MCF 10A (cell line): ENCODE results near the gene EPB42. TPM values are rescaled to one million over a fixed set of nuclear protein-coding genes. Genes with fewer than 3 reads are reported as not detected.
"Not testable (repeated sequence)": the region's sequence is repeated elsewhere in the genome, so short reads cannot be mapped to it uniquely, and the experiment has no call there.

ENCODE experiments used
- BruUV-seq: library from RNA; stranded (reverse); fragments of 400-500 nt; replicated peaks from 2 replicates; lab custom pipeline; 2021; lab: Mats Ljungman, UMichigan
- CTCF ChIA-PET: fragments of 300-600 bp; sonication (Branson Sonifier 250); formaldehyde crosslinking; extraction: SDS; loops from one replicate; lab custom pipeline; 2021; ENCODE audit warnings: antibody characterized with exemption, inconsistent platforms; lab: Yijun Ruan, JAX
- POLR2A ChIA-PET: fragments of 300-600, 350-650 bp; sonication (Branson Sonifier 250); formaldehyde crosslinking; extraction: SDS; loops from one replicate; lab custom pipeline; 2020; ENCODE audit warnings: antibody characterized with exemption, inconsistent platforms; lab: Yijun Ruan, JAX
- DNase-seq: peaks from one replicate; pipeline ENCODE4 v3.0.0-alpha.2; 2018; ENCODE audit not compliant: unreplicated experiment
- H3K27ac Mint-ChIP-seq: one replicate; pipeline ENCODE4 v1.8.0; 2022; ENCODE audit warnings: mild to moderate bottlenecking, low read depth, mixed read lengths; ENCODE audit not compliant: unreplicated experiment
- H3K27me3 Mint-ChIP-seq: one replicate; pipeline ENCODE4 v1.8.0; 2022; ENCODE audit warnings: mixed read lengths; ENCODE audit not compliant: insufficient read depth, unreplicated experiment
- H3K36me3 Mint-ChIP-seq: one replicate; pipeline ENCODE4 v1.8.0; 2022; ENCODE audit warnings: mild to moderate bottlenecking, moderate library complexity, mixed read lengths; ENCODE audit not compliant: insufficient read depth, unreplicated experiment
- H3K4me1 Mint-ChIP-seq: one replicate; pipeline ENCODE4 v1.8.0; 2022; ENCODE audit warnings: mixed read lengths; ENCODE audit not compliant: insufficient read depth, unreplicated experiment
- H3K4me3 Mint-ChIP-seq: one replicate; pipeline ENCODE4 v1.8.0; 2022; ENCODE audit warnings: mild to moderate bottlenecking, moderate library complexity, mixed read lengths; ENCODE audit not compliant: unreplicated experiment
- H3K9me3 Mint-ChIP-seq: one replicate; pipeline ENCODE4 v1.8.0; 2022; ENCODE audit warnings: mixed read lengths; ENCODE audit not compliant: unreplicated experiment
- CTCF ChIP-seq: fragments of 200-600 bp; IDR thresholded peaks from one replicate; pipeline ENCODE4 v1.8.0; 2022; ENCODE audit warnings: antibody characterized with exemption, mild to moderate bottlenecking; ENCODE audit not compliant: unreplicated experiment
- intact Hi-C: fragments of 100-400 bp; cut with micrococcal nuclease; formaldehyde crosslinking; loops from 2 replicates; pipeline ENCODE4 v1.14.1; 2022
- total RNA-seq: library from RNA; stranded (reverse); gene quantifications from 2 replicates; pipeline ENCODE4 v1.2.3, GENCODE V29; 2022

The EPB42 gene
- total RNA-seq, 1 experiment from 2014 or later: not detected

- ChIA-PET CTCF (interaction anchor here (0.6 to 3.8 kb wide), 25 partner anchors 9 to 1286 kb away, joined by 3 to 52 read pairs (median 4); partner anchors contain the start of gene TGM5), POLR2A (interaction anchor here (0.6 to 1.7 kb wide), 12 partner anchors 10 to 152 kb away, joined by 3 to 9 read pairs (median 4); partner anchors contain the start of genes CCNDBP1 and TGM5)
- peak; percentile 39 for TF ChIP-seq CTCF
- peaks cover 4% of the 10 kb centered on the region for H3K36me3 Mint-ChIP-seq
- BruUV-seq: no TSS peak
- H3K27ac Mint-ChIP-seq: peak overlapping the region; percentile 17
- DNase-seq: peak; percentile 69
- H3K4me3 Mint-ChIP-seq: no peak overlapping the region
- H3K9me3 Mint-ChIP-seq: no peaks in the 10 kb centered on the region
- intact Hi-C loops: loop anchor here (1.0 kb wide), 1 partner anchor 500 kb away; no protein-coding TSS in a partner anchor
- no peaks in the 10 kb centered on the region for H3K27me3 Mint-ChIP-seq
- H3K4me1 Mint-ChIP-seq: peaks cover 11% of the 10 kb centered on the region
Measured at GRCh38 chr15:43204016-43204901, 16.6 kb downstream of the EPB42 start.

- DNase-seq: no peak
- H3K27ac Mint-ChIP-seq: no peak overlapping the region
- TF ChIP-seq CTCF: no peak
- intact Hi-C loops: no loop called here
- peaks cover 11% of the 10 kb centered on the region for H3K4me1 Mint-ChIP-seq
- H3K9me3 Mint-ChIP-seq: peaks cover 9% of the 10 kb centered on the region
- no TSS peak for BruUV-seq
- ChIA-PET CTCF (interaction anchor here (0.6 to 1.8 kb wide), 3 partner anchors 25 to 1376 kb away, joined by 3 to 7 read pairs (median 4); no protein-coding TSS in a partner anchor), POLR2A (interaction anchor here (0.5 kb wide), 1 partner anchor 112 kb away, joined by 3 read pairs; no protein-coding TSS in a partner anchor)
- H3K27me3 Mint-ChIP-seq: no peaks in the 10 kb centered on the region
- peaks cover 13% of the 10 kb centered on the region for H3K36me3 Mint-ChIP-seq
- H3K4me3 Mint-ChIP-seq: no peak overlapping the region
Measured at GRCh38 chr15:43199945-43200488, 20.8 kb downstream of the EPB42 start.

GRCh38 chr15:43198992-43199391 lies 21.8 kb downstream of the EPB42 start:
- no peak overlapping the region for H3K4me3 Mint-ChIP-seq
- peaks cover 4% of the 10 kb centered on the region for H3K4me1 Mint-ChIP-seq
- POLR2A ChIA-PET: interaction anchor here (0.6 to 1.0 kb wide), 2 partner anchors 19 to 71 kb away, joined by 3 to 4 read pairs; no protein-coding TSS in a partner anchor
- no TSS peak for BruUV-seq
- peaks cover 23% of the 10 kb centered on the region for H3K36me3 Mint-ChIP-seq
- H3K27me3 Mint-ChIP-seq: no peaks in the 10 kb centered on the region
- CTCF ChIA-PET: interaction anchor here (0.7 to 1.8 kb wide), 2 partner anchors 66 to 86 kb away, joined by 3 to 7 read pairs; no protein-coding TSS in a partner anchor
- H3K27ac Mint-ChIP-seq: no peak overlapping the region
- no peak for DNase-seq
- no peak for TF ChIP-seq CTCF
- intact Hi-C loops: no loop called here
- peaks cover 9% of the 10 kb centered on the region for H3K9me3 Mint-ChIP-seq

GRCh38 chr15:43198556-43198955 lies 22.3 kb downstream of the EPB42 start:
- DNase-seq, H3K27ac Mint-ChIP-seq, H3K27me3 Mint-ChIP-seq, H3K9me3 Mint-ChIP-seq, intact Hi-C loops, BruUV-seq, H3K4me3 Mint-ChIP-seq, H3K4me1 Mint-ChIP-seq: not testable (repeated sequence)
- H3K36me3 Mint-ChIP-seq: peaks cover 24% of the 10 kb centered on the region
- ChIA-PET CTCF (interaction anchor here (0.7 kb wide), 1 partner anchor 66 kb away, joined by 3 read pairs; no protein-coding TSS in a partner anchor), POLR2A (interaction anchor here (1.0 to 2.4 kb wide), 2 partner anchors 12 to 19 kb away, joined by 4 to 10 read pairs; partner anchors contain the start of gene CCNDBP1)

- H3K27me3 Mint-ChIP-seq, H3K27ac Mint-ChIP-seq, DNase-seq, H3K9me3 Mint-ChIP-seq, H3K4me3 Mint-ChIP-seq, intact Hi-C loops, BruUV-seq, CTCF ChIA-PET, H3K4me1 Mint-ChIP-seq: not testable (repeated sequence)
- H3K36me3 Mint-ChIP-seq: peaks cover 32% of the 10 kb centered on the region
- POLR2A ChIA-PET: interaction anchor here (1.0 to 2.4 kb wide), 2 partner anchors 12 to 93 kb away, joined by 3 to 10 read pairs; partner anchors contain the start of gene CCNDBP1
Measured at GRCh38 chr15:43197773-43198172, 23.0 kb downstream of the EPB42 start.
